Esophagus squamous epithelium (tissue), 5 donors: ENCODE measurements around the gene LRRC66. TPM values are rescaled to one million over a fixed set of nuclear protein-coding genes. Genes with fewer than 3 reads are reported as not detected.

Experiments
- DNase-seq: peaks from one replicate; lab custom pipeline; 2025; lab: John Stamatoyannopoulos, UW
- H3K27ac ChIP-seq, 4 donors: fragments of 200-600 bp; sonication (generic); one replicate each; pipeline ENCODE4 v1.5.1; 2016 to 2019; ENCODE audit warnings: mild to moderate bottlenecking in 1 of 4
- H3K27me3 ChIP-seq, 4 donors: fragments of 200-600 bp; sonication (generic); 1 replicate in 3 of 4; 2 replicates in 1 of 4; pipeline versions ENCODE4 v1.5.1 to v1.6.0; 2017 to 2021; ENCODE audit warnings: antibody characterized with exemption in 1 of 4
- H3K36me3 ChIP-seq, 3 donors: fragments of 200-600 bp; sonication (generic); one replicate each; pipeline ENCODE4 v1.5.1; 2016 to 2019
- H3K4me1 ChIP-seq, 3 donors: fragments of 200-600 bp; sonication (generic); one replicate each; pipeline ENCODE4 v1.5.1; 2017 to 2019
- H3K4me3 ChIP-seq, 4 donors: fragments of 200-600 bp; sonication (generic); 1 replicate in 3 of 4; 2 replicates in 1 of 4; pipeline ENCODE4 v1.5.1; 2016 to 2019; ENCODE audit warnings: mild to moderate bottlenecking in 2 of 4, moderate library complexity in 1 of 4
- H3K9me3 ChIP-seq, 3 donors: fragments of 200-600 bp; sonication (generic); one replicate each; pipeline ENCODE4 v1.5.1; 2016 to 2019
- CTCF ChIP-seq, 6 experiments: fragments of 450-650 bp in 4 of 6; fragments of 200-600 bp in 2 of 6; sonication (generic) in 2 of 6; IDR thresholded peaks; one replicate each; pipeline ENCODE4 v1.5.1; 2016 to 2019; ENCODE audit warnings: antibody characterized with exemption in 6 of 6, mild to moderate bottlenecking in 4 of 6, moderate library complexity in 4 of 6
- POLR2A ChIP-seq, 4 donors: fragments of 450-650 bp; IDR thresholded peaks; one replicate each; pipeline ENCODE4 v1.6.1; 2017; ENCODE audit warnings: antibody characterized with exemption in 4 of 4, mild to moderate bottlenecking in 4 of 4, moderate library complexity in 3 of 4
- WGBS, 2 donors: methylation state at CpG; one replicate each; pipeline ENCODE4 v1.1.5; 2018; 5-methylcytosine and 5-hydroxymethylcytosine counted together
- intact Hi-C: fragments of 100-400 bp; cut with DNase I; formaldehyde crosslinking; loops from one replicate; pipeline ENCODE4 v1.15.0; 2022
- total RNA-seq, 4 donors: library from RNA; depleted of rRNA; stranded (reverse); fragments of >200 nt; gene quantifications; one replicate each; pipeline ENCODE4 v1.1.0, GENCODE V29; 2016
- donor health status: DM: yes; HTN: yes; CAD: no.

The LRRC66 gene
- total RNA-seq, 4 donors from 2014 or later: 0.19 TPM; not detected in 3

- DNase-seq: no peak
- H3K4me3 ChIP-seq: no peak overlapping the region
- H3K36me3 ChIP-seq: no peaks in the 10 kb centered on the region
- intact Hi-C loops: no loop called here
- TF ChIP-seq CTCF (IDR thresholded peaks at IDR 0.05) (no peak), POLR2A (IDR thresholded peaks at IDR 0.05) (no peak)
- no peak overlapping the region for H3K27ac ChIP-seq
- no peaks in the 10 kb centered on the region for H3K4me1 ChIP-seq
- H3K27me3 ChIP-seq: no peaks in the 10 kb centered on the region
- WGBS, 2 donors: 90 to 100% methylated on average over 2 of the region's 2 CpGs
- no peaks in the 10 kb centered on the region for H3K9me3 ChIP-seq
Observed at GRCh38 chr4:52005604-52006273, 14.4 kb downstream of the LRRC66 start.

GRCh38 chr4:52004414-52004813 lies 15.7 kb downstream of the LRRC66 start:
- intact Hi-C loops: no loop called here
- no peaks in the 10 kb centered on the region for H3K4me1 ChIP-seq
- no peaks in the 10 kb centered on the region for H3K36me3 ChIP-seq
- no peak for DNase-seq
- no peaks in the 10 kb centered on the region for H3K9me3 ChIP-seq
- no peak overlapping the region for H3K4me3 ChIP-seq
- H3K27me3 ChIP-seq: no peaks in the 10 kb centered on the region
- no peak overlapping the region for H3K27ac ChIP-seq
- no peak for TF ChIP-seq CTCF (IDR thresholded peaks at IDR 0.05)
- no peak for TF ChIP-seq POLR2A (IDR thresholded peaks at IDR 0.05)

- Histone ChIP-seq H3K36me3 (no peaks in the 10 kb centered on the region), H3K27ac (no peak overlapping the region), H3K4me3 (no peak overlapping the region), H3K9me3 (no peaks in the 10 kb centered on the region), H3K27me3 (no peaks in the 10 kb centered on the region), H3K4me1 (no peaks in the 10 kb centered on the region)
- TF ChIP-seq CTCF (IDR thresholded peaks at IDR 0.05) (no peak), POLR2A (IDR thresholded peaks at IDR 0.05) (no peak)
- DNase-seq: no peak
- intact Hi-C loops: no loop called here
- whole genome bisulfite sequencing, 2 donors: 69 to 89% methylated on average over 2 of the region's 2 CpGs
Observed at GRCh38 chr4:52001616-52002015, 18.5 kb downstream of the LRRC66 start.

- no peaks in the 10 kb centered on the region for H3K27me3 ChIP-seq
- TF ChIP-seq POLR2A (IDR thresholded peaks at IDR 0.05): no peak
- TF ChIP-seq CTCF (IDR thresholded peaks at IDR 0.05): no peak
- no peak overlapping the region for H3K27ac ChIP-seq
- no peaks in the 10 kb centered on the region for H3K4me1 ChIP-seq
- H3K4me3 ChIP-seq: no peak overlapping the region
- WGBS, 2 donors: 87 to 89% methylated on average over 5 of the region's 5 CpGs
- H3K36me3 ChIP-seq: no peaks in the 10 kb centered on the region
- no peak for DNase-seq
- no peaks in the 10 kb centered on the region for H3K9me3 ChIP-seq
- intact Hi-C loops: no loop called here
Observed at GRCh38 chr4:51999250-51999649, 20.9 kb downstream of the LRRC66 start.

- no peak overlapping the region for H3K27ac ChIP-seq
- DNase-seq: no peak
- no peaks in the 10 kb centered on the region for H3K36me3 ChIP-seq
- H3K9me3 ChIP-seq: no peaks in the 10 kb centered on the region
- intact Hi-C loops: no loop called here
- TF ChIP-seq CTCF (IDR thresholded peaks at IDR 0.05): no peak
- no peak for TF ChIP-seq POLR2A (IDR thresholded peaks at IDR 0.05)
- no peaks in the 10 kb centered on the region for H3K4me1 ChIP-seq
- H3K4me3 ChIP-seq: no peak overlapping the region
- no peaks in the 10 kb centered on the region for H3K27me3 ChIP-seq
Observed at GRCh38 chr4:51998837-51999236, 21.3 kb downstream of the LRRC66 start.
